ENCODE measurements around the gene C1QTNF6. TPM values are rescaled to one million over a fixed set of nuclear protein-coding genes. Genes with fewer than 3 reads are reported as not detected.

The C1QTNF6 gene
- total and polyA plus RNA-seq, 2 of the 8 experiments (the other 6 are each of a cell fraction or from before 2014, with no cell fraction given), result 3.1 to 6.5 TPM

- H4K91ac ChIP-seq (replicated peaks; ENCODE audit: insufficient read length, low read length), result peak overlapping the region; percentile 72
- no peak for TF ChIP-seq FOSL1 (IDR thresholded peaks at IDR 0.05; ENCODE audit: insufficient read depth, low read depth, low read length)
- TF ChIP-seq TAF1 (IDR thresholded peaks at IDR 0.05; ENCODE audit: low read depth, low read length), result no peak
- CTCF ChIA-PET (ENCODE audit: partially characterized antibody), result interaction anchor here (0.6 to 2.2 kb wide), 5 partner anchors 8 to 113 kb away, joined by 3 to 8 read pairs (median 3); no protein-coding TSS in a partner anchor
- H2AK5ac ChIP-seq (ENCODE audit: low read depth, low read length), result 0 out of 2 replicates have a peak overlapping the region, but pooled peaks have one; percentile 40
- H3K4me3 ChIP-seq (ENCODE audit: extremely low read depth in 1 of 4, insufficient read depth in 2 of 4, low read depth in 3 of 4, low read length in 4 of 4), result no peak overlapping the region
- POLR2A ChIA-PET (ENCODE audit: partially characterized antibody), result no interaction called here
- no peak overlapping the region for H2BK120ac ChIP-seq (replicated peaks; ENCODE audit: low read depth, low read length)
- no peak for DNase-seq (ENCODE audit: low read depth in 1 of 2, low spot score in 2 of 2)
- H4K5ac ChIP-seq (ENCODE audit: insufficient read length, low read depth, low read length), result no peak overlapping the region
- H3K18ac ChIP-seq (ENCODE audit: extremely low read depth, low read length), result no peak overlapping the region
- H3K27me3 ChIP-seq (replicated peaks in 1 of 4; ENCODE audit: control insufficient read depth in 3 of 4, extremely low read depth in 1 of 4, insufficient read depth in 3 of 4, low read length in 3 of 4), result no peaks in the 10 kb centered on the region; a peak in 1 of 7 replicates
- H3K23ac ChIP-seq (ENCODE audit: insufficient read length), result no peak overlapping the region
- H4K8ac ChIP-seq (ENCODE audit: extremely low read depth, insufficient read depth, low read length), result peak overlapping the region; percentile 46; the same call in 1 of the 2 replicates
- H3K9me3 ChIP-seq (ENCODE audit: insufficient read depth in 2 of 2, low read depth in 1 of 2, low read length in 1 of 2), result no peaks in the 10 kb centered on the region
- no peak overlapping the region for H2AFZ ChIP-seq (ENCODE audit: low read length)
- H3K9ac ChIP-seq (replicated peaks in 1 of 4; ENCODE audit: extremely low read depth in 1 of 4, low read depth in 3 of 4, low read length in 3 of 4), result no peak overlapping the region
- H2BK12ac ChIP-seq (ENCODE audit: low read depth, low read length), result no peak overlapping the region
- FAIRE-seq, result no peak
- H3K4me1 ChIP-seq (replicated peaks in 1 of 4; ENCODE audit: control insufficient read depth in 3 of 4, insufficient read depth in 4 of 4, low read length in 3 of 4), result no peaks in the 10 kb centered on the region; a peak in 1 of 7 replicates
- H2BK20ac ChIP-seq (ENCODE audit: low read length), result no peak overlapping the region
- no peaks in the 10 kb centered on the region for H3K23me2 ChIP-seq (ENCODE audit: low read depth, low read length)
- no peaks in the 10 kb centered on the region for H3K79me2 ChIP-seq (ENCODE audit: control insufficient read depth in 1 of 2, insufficient read depth in 2 of 2, low read length in 2 of 2)
- 89% methylated on average over 12 of the region's 12 CpGs; no CpG with 5 or more reads in 1 of the 2 experiments for WGBS, 2 experiments (ENCODE audit: extremely low coverage in 1 of 2, insufficient coverage in 1 of 2, insufficient read length in 1 of 2, insufficient replicate concordance in 2 of 2, low coverage in 1 of 2, low lambda C conversion rate in 2 of 2, missing lambda C conversion rate in 1 of 2)
- H3K4me2 ChIP-seq (ENCODE audit: insufficient read depth in 1 of 2, low read depth in 2 of 2, low read length in 2 of 2), result no peak overlapping the region
- no peak overlapping the region for H2BK15ac ChIP-seq (ENCODE audit: low read length)
- H3K79me1 ChIP-seq (ENCODE audit: low read depth, low read length), result no peaks in the 10 kb centered on the region
- no peak overlapping the region for H3K14ac ChIP-seq (ENCODE audit: insufficient read length)
- no peaks in the 10 kb centered on the region for H3K36me3 ChIP-seq (ENCODE audit: control insufficient read depth in 2 of 4, insufficient read depth in 4 of 4, low read length in 3 of 4)
- H4K20me1 ChIP-seq (replicated peaks in 1 of 2; ENCODE audit: control insufficient read depth in 1 of 2, insufficient read depth in 2 of 2, low read length in 2 of 2), result peaks cover 0 to 2% of the 10 kb centered on the region in 2 experiments
- H3K27ac ChIP-seq (ENCODE audit: low read depth, low read length), result no peak overlapping the region
- H3K4ac ChIP-seq (replicated peaks; ENCODE audit: insufficient read length, low read depth, low read length), result no peak overlapping the region
- H3K56ac ChIP-seq (replicated peaks; ENCODE audit: insufficient read length, low read depth, low read length), result no peak overlapping the region
- no peak overlapping the region for H2BK5ac ChIP-seq (ENCODE audit: low read depth, low read length)
Observed at GRCh38 chr22:37135023-37135422, 53.0 kb downstream of the C1QTNF6 start.

Measured in H1 (cell line).